Gastroesophageal sphincter (tissue), 3 donors: ENCODE data around the gene OAS1.

Experiments
- CTCF ChIP-seq, 4 experiments: fragments of 200-600 bp in 2 of 4; fragments of 450-650 bp in 2 of 4; sonication (generic) in 1 of 4; IDR thresholded peaks; one replicate each; pipeline ENCODE4 v1.5.1; 2017 to 2019; ENCODE audit warnings: antibody characterized with exemption in 4 of 4, mild to moderate bottlenecking in 2 of 4, moderate library complexity in 2 of 4
- EP300 ChIP-seq: sonication (generic); formaldehyde crosslinking; IDR thresholded peaks from one replicate; pipeline ENCODE4 v1.6.1; 2017; ENCODE audit warnings: antibody characterized with exemption, mild to moderate bottlenecking
- POLR2A ChIP-seq, 2 donors: fragments of 450-650 bp; IDR thresholded peaks; one replicate each; pipeline ENCODE4 v1.6.1; 2017; ENCODE audit warnings: antibody characterized with exemption in 2 of 2, mild to moderate bottlenecking in 2 of 2, moderate library complexity in 1 of 2
- POLR2AphosphoS5 ChIP-seq: sonication (generic); formaldehyde crosslinking; IDR thresholded peaks from one replicate; pipeline ENCODE4 v1.6.1; 2017; ENCODE audit warnings: antibody characterized with exemption

DNA sequence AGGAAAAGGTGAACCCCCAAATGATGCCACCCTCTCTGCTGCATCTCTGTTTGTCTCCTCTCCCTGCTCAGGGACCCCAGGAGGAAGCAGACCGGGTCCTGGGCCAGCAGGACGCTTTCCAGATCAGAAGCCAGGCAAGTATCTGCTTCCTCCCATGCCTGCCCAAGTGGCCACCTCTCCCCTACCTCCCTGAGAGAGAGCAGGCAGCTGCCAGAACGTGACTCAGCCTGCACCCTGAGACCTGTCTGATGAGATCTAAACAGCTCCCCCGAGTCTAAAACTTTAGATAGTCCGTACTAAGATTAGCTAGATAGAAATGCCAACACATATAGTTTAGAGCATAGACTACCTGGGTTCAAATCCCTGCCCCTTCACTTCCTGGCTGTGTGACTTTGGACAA lies 31.2 kb upstream of the OAS1 start:
- TF ChIP-seq CTCF (IDR thresholded peaks at IDR 0.05) = no peak
- no peak for TF ChIP-seq POLR2A (IDR thresholded peaks at IDR 0.05)
- TF ChIP-seq POLR2AphosphoS5 = no peak
- no peak for TF ChIP-seq EP300
